GM19438 (cell line): ENCODE results near the gene SIX5.

Source experiments
- ATAC-seq: cut with Tn5 transposase; IDR thresholded peaks from one replicate; pipeline ENCODE4 v1.9.1; 2021; ENCODE audit warnings: low read depth; ENCODE audit not compliant: unreplicated experiment

SIX5 gene

GRCh38 chr19:45793178-45793564 is 24.1 kb upstream of the SIX5 start:
- no peak for ATAC-seq

GRCh38 chr19:45792470-45793177 is 23.6 kb upstream of the SIX5 start, which contains the start of gene DMWD:
Gene DMWD (minus strand): TSS chr19:45792845. CDS start chr19:45792756, 89 bp downstream.
- ATAC-seq = peak; percentile 94

- ATAC-seq = no peak
Observed at GRCh38 chr19:45791744-45792469, 22.9 kb upstream of the SIX5 start.

GRCh38 chr19:45790942-45791341 is 21.9 kb upstream of the SIX5 start:
- no peak for ATAC-seq

GRCh38 chr19:45789035-45789786 is 20.2 kb upstream of the SIX5 start:
- ATAC-seq = no peak

GRCh38 chr19:45786533-45786894 is 17.5 kb upstream of the SIX5 start:
- no peak for ATAC-seq

- ATAC-seq = no peak
Observed at GRCh38 chr19:45785781-45786532, 16.9 kb upstream of the SIX5 start.

GRCh38 chr19:45785097-45785496 is 16.0 kb upstream of the SIX5 start:
- ATAC-seq = no peak

- no peak for ATAC-seq
Observed at GRCh38 chr19:45784096-45784495, 15.0 kb upstream of the SIX5 start.

- ATAC-seq = no peak
Observed at GRCh38 chr19:45782820-45783785, 14.1 kb upstream of the SIX5 start.

GRCh38 chr19:45782162-45782691 is 13.2 kb upstream of the SIX5 start, which contains the start of gene DMPK:
Gene DMPK (minus strand): TSS chr19:45782490. CDS start chr19:45782352, 138 bp downstream.
- ATAC-seq = no peak

- no peak for ATAC-seq
Observed at GRCh38 chr19:45781214-45782161, 12.4 kb upstream of the SIX5 start.

- ATAC-seq = no peak
Observed at GRCh38 chr19:45780448-45781213, 11.6 kb upstream of the SIX5 start.

- ATAC-seq = no peak
Observed at GRCh38 chr19:45780146-45780447, 11.0 kb upstream of the SIX5 start.

GRCh38 chr19:45779231-45780145 is 10.4 kb upstream of the SIX5 start:
- peak; percentile 82 for ATAC-seq

- no peak for ATAC-seq
Observed at GRCh38 chr19:45778010-45778661, 9.1 kb upstream of the SIX5 start.
